Measurements from ENCODE around the gene ASPDH.

ASPDH gene

GRCh38 chr19:50493171-50493570 is 20.5 kb downstream of the ASPDH start:
- Histone ChIP-seq H3K4me1 (ENCODE audit: low read length) (no peaks in the 10 kb centered on the region), H2AFZ (ENCODE audit: low read depth, low read length) (no peak overlapping the region), H3K27ac (ENCODE audit: low read length) (no peak overlapping the region), H3K4me2 (ENCODE audit: low read length) (no peak overlapping the region), H3K9me3 (ENCODE audit: insufficient read depth, low read length) (no peaks in the 10 kb centered on the region), H3K4me3 (ENCODE audit: low read length) (no peak overlapping the region), H4K20me1 (ENCODE audit: insufficient read depth, low read length) (no peaks in the 10 kb centered on the region), H3K79me2 (ENCODE audit: low read length) (no peaks in the 10 kb centered on the region), H3K9ac (ENCODE audit: low read length) (no peak overlapping the region), H3K27me3 (ENCODE audit: low read depth, low read length) (peaks cover 3% of the 10 kb centered on the region; the same call in 1 of the 2 replicates), H3K36me3 (replicated peaks; ENCODE audit: low read depth, low read length) (no peaks in the 10 kb centered on the region)
- TF ChIP-seq EZH2phosphoT487 (IDR thresholded peaks at IDR 0.05; ENCODE audit: low read depth): no peak

DNA sequence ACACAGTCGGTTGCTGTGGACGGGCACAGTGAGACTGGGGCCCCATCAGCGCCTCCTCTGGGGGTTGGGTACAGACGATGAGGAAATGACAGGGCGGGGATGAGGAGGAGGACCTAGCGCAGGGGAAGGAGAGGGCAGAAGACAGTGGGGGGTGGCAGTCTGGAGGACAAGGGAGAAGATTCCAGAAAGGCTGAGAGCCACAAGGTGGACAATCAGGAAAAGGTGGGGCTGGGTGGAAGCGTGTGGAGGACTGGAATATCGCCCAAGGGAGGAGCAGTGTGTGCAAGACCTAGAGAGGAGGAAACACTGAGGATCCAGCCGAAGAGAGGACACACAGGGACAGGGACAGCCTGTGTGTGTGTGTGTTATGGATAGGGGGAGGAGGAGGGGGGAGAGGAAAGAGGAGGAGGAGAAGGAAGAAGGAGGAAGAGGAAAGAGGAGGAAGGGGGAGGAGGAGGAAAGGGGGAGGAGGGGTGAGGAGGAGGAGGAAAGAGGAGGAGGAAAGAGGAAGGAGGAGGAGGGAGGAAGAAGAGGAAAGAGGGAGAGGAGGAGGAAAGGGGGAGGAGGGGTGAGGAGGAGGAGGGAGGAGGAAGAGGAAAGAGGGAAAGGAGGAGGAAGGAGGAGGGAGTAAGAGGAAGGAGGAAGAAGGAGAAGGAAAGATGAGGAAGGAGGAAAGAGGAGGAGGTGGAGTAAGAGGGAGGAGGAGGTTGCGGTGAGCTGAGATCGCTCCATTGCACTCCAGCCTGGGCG is 21.2 kb downstream of the ASPDH start:
- Histone ChIP-seq H3K9ac (ENCODE audit: low read length) (no peak overlapping the region), H2AFZ (ENCODE audit: low read depth, low read length) (no peak overlapping the region), H4K20me1 (ENCODE audit: insufficient read depth, low read length) (no peaks in the 10 kb centered on the region), H3K9me3 (ENCODE audit: insufficient read depth, low read length) (no peaks in the 10 kb centered on the region), H3K27ac (ENCODE audit: low read length) (no peak overlapping the region), H3K36me3 (replicated peaks; ENCODE audit: low read depth, low read length) (no peaks in the 10 kb centered on the region), H3K4me1 (ENCODE audit: low read length) (no peaks in the 10 kb centered on the region), H3K4me2 (ENCODE audit: low read length) (no peak overlapping the region), H3K4me3 (ENCODE audit: low read length) (no peak overlapping the region), H3K79me2 (ENCODE audit: low read length) (no peaks in the 10 kb centered on the region), H3K27me3 (ENCODE audit: low read depth, low read length) (peaks cover 5% of the 10 kb centered on the region; the same call in 1 of the 2 replicates)
- TF ChIP-seq CTCF (IDR thresholded peaks at IDR 0.05; ENCODE audit: low read depth, low read length) (no peak), EZH2phosphoT487 (IDR thresholded peaks at IDR 0.05; ENCODE audit: low read depth) (no peak)

- Histone ChIP-seq H3K79me2 (ENCODE audit: low read length) (no peaks in the 10 kb centered on the region), H3K9me3 (ENCODE audit: insufficient read depth, low read length) (no peaks in the 10 kb centered on the region), H3K9ac (ENCODE audit: low read length) (no peak overlapping the region), H3K4me1 (ENCODE audit: low read length) (no peaks in the 10 kb centered on the region), H3K36me3 (replicated peaks; ENCODE audit: low read depth, low read length) (peaks cover 10% of the 10 kb centered on the region), H3K4me3 (ENCODE audit: low read length) (no peak overlapping the region), H4K20me1 (ENCODE audit: insufficient read depth, low read length) (0 out of 2 replicates have a peak, but pooled peaks cover 3% of the 10 kb centered on the region), H2AFZ (ENCODE audit: low read depth, low read length) (no peak overlapping the region), H3K4me2 (ENCODE audit: low read length) (no peak overlapping the region), H3K27me3 (ENCODE audit: low read depth, low read length) (peaks cover 10% of the 10 kb centered on the region; the same call in 1 of the 2 replicates), H3K27ac (ENCODE audit: low read length) (no peak overlapping the region)
- TF ChIP-seq CTCF (IDR thresholded peaks at IDR 0.05; ENCODE audit: low read depth, low read length) (no peak), EZH2phosphoT487 (IDR thresholded peaks at IDR 0.05; ENCODE audit: low read depth) (no peak)
These were observed 22.7 kb downstream of the ASPDH start for GRCh38 chr19:50490991-50491472.

GRCh38 chr19:50490411-50490811 is 23.3 kb downstream of the ASPDH start:
- Histone ChIP-seq H3K4me2 (ENCODE audit: low read length) (no peak overlapping the region), H3K4me1 (ENCODE audit: low read length) (no peaks in the 10 kb centered on the region), H3K4me3 (ENCODE audit: low read length) (no peak overlapping the region), H2AFZ (ENCODE audit: low read depth, low read length) (no peak overlapping the region), H3K27ac (ENCODE audit: low read length) (no peak overlapping the region), H3K36me3 (replicated peaks; ENCODE audit: low read depth, low read length) (peaks cover 15% of the 10 kb centered on the region), H3K79me2 (ENCODE audit: low read length) (no peaks in the 10 kb centered on the region), H3K27me3 (ENCODE audit: low read depth, low read length) (peaks cover 10% of the 10 kb centered on the region; the same call in 1 of the 2 replicates), H3K9ac (ENCODE audit: low read length) (no peak overlapping the region), H3K9me3 (ENCODE audit: insufficient read depth, low read length) (no peaks in the 10 kb centered on the region), H4K20me1 (ENCODE audit: insufficient read depth, low read length) (0 out of 2 replicates have a peak, but pooled peaks cover 3% of the 10 kb centered on the region)
- no peak for TF ChIP-seq EZH2phosphoT487 (IDR thresholded peaks at IDR 0.05; ENCODE audit: low read depth)

DNA sequence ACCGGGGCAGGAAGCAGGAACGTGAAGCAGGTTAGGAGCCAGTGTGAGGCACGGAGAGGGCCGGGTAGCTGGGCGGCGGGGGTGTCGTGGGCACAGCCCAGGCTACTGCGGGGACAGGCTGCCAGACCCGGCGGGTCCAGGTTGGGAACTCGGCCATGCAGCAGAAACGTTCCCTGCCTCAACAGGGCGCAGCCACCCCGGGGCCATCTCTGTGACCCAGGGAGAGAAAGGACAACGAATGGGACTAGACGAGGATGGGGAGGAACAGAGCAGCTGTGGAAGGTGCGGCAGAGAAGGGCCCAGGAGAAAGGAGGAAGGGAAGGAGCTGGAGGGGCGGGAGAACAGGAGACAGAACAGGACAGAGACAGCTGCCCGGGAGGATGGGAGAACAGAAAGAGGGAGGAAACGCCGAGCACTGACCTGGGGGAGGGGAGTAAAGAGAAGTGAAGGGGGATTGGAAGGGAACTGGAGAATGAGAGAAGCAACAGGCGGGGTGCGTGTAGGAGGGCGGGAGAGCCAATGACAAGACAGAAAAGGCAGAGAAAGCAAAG is 24.2 kb downstream of the ASPDH start:
- H3K27ac ChIP-seq (ENCODE audit: low read length): no peak overlapping the region
- H3K9ac ChIP-seq (ENCODE audit: low read length): no peak overlapping the region
- H3K4me3 ChIP-seq (ENCODE audit: low read length): no peak overlapping the region
- no peaks in the 10 kb centered on the region for H3K9me3 ChIP-seq (ENCODE audit: insufficient read depth, low read length)
- TF ChIP-seq EZH2phosphoT487 (IDR thresholded peaks at IDR 0.05; ENCODE audit: low read depth) (no peak), CTCF (IDR thresholded peaks at IDR 0.05; ENCODE audit: low read depth, low read length) (no peak)
- peaks cover 24% of the 10 kb centered on the region for H3K36me3 ChIP-seq (replicated peaks; ENCODE audit: low read depth, low read length)
- no peak overlapping the region for H2AFZ ChIP-seq (ENCODE audit: low read depth, low read length)
- 0 out of 2 replicates have a peak, but pooled peaks cover 3% of the 10 kb centered on the region for H4K20me1 ChIP-seq (ENCODE audit: insufficient read depth, low read length)
- H3K27me3 ChIP-seq (ENCODE audit: low read depth, low read length): peaks cover 7% of the 10 kb centered on the region; the same call in 1 of the 2 replicates
- H3K79me2 ChIP-seq (ENCODE audit: low read length): no peaks in the 10 kb centered on the region
- no peak overlapping the region for H3K4me2 ChIP-seq (ENCODE audit: low read length)
- no peaks in the 10 kb centered on the region for H3K4me1 ChIP-seq (ENCODE audit: low read length)

Data from OCI-LY3 (cell line).